T-helper 1 cell (primary cell): Measurements from ENCODE around the gene CDH4.
"Not testable (repeated sequence)": the region's sequence is repeated elsewhere in the genome, so short reads cannot be mapped to it uniquely, and the experiment has no call there.

ENCODE experiments used
- DNase-seq, 5 donors: peaks; one replicate each; pipeline ENCODE4 v3.0.0-alpha.2; 2012 to 2020

CDH4 gene

DNA sequence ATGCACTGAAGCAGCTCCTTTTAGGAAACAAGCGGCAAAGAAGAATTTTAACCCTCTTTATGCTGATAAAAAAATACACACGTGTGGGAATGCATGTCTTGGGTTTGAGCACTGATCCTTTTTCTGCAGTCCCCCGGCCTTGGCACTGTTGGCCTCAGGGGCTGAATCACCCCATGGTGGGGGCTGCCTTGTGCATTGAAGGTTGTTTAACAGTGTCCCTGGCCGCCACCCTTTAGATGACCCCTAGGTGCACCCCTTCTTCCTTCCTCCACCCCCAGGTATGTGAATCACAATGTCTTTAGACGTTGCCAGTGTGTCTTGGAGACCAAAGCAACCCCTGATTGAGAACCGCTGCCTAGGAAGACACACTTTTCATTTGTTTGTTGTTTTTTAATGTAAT lies 190.7 kb downstream of the CDH4 start:
- DNase-seq: no peak

DNA sequence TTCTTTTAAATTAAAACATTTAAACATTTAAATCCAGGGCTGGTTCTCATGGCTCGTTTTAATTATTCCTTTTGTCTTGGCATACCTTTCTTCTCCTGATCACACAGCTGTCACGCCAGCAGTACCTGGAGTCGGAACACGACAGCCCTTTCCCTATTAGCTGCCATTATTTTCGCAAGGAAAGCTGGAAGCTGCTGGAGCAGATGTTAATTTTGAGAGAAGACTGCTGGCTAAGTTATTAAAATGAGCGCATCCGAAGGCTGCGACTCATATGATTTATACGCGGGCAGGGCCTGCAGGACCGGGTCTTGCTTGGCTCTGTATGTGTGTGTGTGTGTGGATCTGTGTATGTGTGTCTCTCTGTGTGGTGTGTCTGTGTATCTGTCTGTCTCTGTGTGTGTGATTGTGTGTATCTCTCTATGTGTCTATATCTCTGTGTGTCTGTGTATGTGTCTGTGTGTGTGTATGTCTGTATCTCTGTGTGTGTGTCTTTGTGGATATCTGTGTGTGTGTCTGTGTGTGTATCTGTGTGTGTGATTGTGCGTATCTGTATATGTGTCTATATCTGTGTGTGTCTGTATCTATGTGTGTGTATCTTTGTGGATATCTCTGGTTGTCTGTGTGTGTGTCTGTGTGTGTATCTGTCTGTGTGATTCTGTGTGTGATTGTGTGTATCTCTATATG lies 191.5 kb downstream of the CDH4 start:
- no peak for DNase-seq

- no peak for DNase-seq
Measured at GRCh38 chr20:61444637-61445036, 192.6 kb downstream of the CDH4 start.

DNA sequence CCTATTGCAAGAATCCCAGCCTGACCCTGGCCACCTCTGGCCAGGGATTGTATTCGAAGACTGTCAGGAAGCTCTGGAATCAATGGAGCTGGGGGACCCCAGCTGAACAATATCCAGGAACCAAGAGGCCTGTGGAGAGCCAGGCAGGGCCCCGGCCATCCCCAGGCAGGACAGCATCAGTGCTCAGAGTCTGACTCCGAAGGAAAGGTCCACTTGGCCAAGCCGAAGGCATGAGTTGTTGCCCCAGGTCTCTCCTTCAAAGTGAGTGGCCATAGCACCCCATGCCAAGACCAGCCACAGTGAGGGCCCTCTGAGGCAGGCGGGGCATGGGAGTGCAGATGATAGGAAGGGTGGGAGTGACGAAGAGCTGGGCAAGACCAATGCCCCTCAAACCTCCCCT lies 193.1 kb downstream of the CDH4 start:
- no peak for DNase-seq

DNA sequence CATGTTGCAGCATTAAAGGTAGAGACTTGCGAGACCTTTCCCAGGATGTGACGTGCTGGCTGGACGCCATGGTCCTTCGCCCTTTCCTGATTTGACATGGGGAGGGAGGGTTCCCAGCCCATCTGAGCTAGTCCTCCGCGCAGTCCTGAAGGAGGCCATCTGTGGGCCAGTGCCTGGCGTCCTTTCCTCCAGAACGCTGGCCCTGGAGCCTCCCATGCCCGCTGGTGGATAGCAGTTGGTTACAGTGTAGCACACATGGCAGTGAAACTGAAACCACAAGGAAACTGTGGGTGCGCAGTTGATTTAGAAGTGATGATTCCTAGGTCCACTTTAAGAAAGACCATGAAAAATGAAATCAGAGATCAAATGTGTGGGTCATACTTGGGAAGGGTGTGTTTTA lies 193.7 kb downstream of the CDH4 start:
- DNase-seq: no peak

DNA sequence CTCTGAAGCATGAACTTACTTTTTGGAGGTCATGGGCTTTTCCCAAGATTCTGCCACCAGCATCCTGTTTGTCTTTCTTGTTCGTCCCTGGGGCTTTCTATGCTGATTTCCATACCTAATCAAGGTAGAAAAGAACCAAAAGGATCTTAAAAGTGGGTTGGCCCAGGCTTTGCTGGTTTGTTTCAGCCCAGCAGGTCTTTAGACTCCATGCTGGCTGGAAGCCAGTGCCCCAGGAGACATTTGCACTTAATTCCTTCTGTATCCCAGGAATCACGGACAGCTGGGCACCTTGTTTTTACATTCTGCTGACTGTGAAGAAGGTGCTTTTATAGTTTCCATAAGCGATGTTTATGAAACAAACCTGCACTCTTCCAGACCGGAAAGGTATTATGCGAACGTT lies 195.9 kb downstream of the CDH4 start:
- DNase-seq: no peak

DNA sequence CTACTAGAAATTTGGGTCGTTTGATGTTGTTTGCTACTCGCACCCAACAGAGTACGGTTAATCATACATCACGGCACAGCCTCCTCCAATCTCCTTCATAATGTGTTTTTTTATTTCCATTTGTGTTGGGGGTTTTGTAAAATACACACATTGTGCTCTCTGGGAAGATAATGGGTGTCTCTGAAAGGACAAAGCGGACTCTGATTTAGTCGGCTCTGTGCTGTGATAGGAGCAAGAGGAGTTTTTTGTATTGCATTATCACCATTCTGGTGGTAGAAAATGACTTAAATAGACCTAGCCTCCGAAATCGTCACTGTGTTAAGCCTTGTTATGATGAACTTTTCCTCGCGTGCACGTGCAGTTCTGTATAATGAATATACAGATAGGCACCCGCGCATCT lies 196.3 kb downstream of the CDH4 start:
- DNase-seq: no peak

- no peak for DNase-seq
Measured at GRCh38 chr20:61449057-61449609, 197.1 kb downstream of the CDH4 start.

DNA sequence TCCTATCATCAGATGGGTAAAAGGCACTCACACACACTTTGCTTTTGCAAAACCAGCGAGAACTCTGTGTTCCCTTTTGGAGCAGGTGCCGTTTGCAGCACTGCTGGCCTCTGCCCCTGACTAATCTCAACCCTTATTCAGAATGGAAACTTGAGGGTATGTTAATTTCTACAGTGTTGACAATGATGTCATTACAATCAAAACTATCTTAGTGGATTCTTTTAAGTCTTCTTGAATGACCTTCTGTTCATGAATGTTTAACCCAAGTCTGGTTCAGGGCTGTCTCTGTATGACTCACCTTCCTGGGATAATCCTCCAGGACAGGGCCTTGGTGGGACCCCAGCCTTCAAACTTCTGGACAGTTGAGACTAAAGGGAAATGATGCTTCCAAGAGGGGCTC lies 197.9 kb downstream of the CDH4 start:
- no peak for DNase-seq

DNA sequence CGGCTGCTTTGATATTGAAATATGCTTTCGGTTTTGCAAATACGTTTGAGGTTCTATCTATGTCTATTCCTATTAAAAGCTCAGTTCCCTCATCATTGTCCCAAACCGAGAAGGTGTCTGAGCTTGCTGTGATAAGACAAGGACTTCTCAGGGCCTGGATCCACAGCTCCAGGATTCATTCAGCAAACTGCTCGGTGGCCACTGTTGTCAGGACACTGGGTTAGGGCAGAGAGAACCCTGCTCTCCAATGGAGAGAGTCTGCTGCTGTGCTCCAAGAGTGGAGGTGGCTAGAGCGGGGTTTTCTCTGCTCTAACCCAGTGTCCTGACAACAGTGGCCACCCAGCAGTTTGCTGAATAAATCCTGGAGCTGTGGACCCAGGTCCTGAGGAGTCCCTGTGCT lies 198.5 kb downstream of the CDH4 start:
- no peak for DNase-seq

DNA sequence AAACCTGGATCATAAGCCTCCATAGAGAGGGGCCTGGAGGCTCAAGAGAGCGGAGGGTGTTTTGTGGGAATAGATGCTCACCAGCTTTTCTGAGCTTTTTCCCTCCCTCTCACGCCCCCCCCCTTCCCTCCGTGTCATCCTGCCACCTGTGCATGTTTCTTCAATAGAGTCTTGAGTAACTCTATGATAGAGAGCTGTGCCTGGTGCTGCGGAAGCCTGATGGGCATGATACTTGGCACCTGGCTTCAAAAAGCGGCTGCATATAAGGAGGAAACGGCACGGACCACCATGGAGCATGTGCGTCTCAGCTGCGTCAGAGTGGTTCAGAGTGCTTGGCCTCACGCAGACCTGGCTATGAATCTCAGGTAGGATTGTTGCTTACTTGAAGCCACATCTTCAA lies 198.9 kb downstream of the CDH4 start:
- no peak for DNase-seq

- DNase-seq: no peak
Measured at GRCh38 chr20:61451953-61452352, 199.9 kb downstream of the CDH4 start.

DNA sequence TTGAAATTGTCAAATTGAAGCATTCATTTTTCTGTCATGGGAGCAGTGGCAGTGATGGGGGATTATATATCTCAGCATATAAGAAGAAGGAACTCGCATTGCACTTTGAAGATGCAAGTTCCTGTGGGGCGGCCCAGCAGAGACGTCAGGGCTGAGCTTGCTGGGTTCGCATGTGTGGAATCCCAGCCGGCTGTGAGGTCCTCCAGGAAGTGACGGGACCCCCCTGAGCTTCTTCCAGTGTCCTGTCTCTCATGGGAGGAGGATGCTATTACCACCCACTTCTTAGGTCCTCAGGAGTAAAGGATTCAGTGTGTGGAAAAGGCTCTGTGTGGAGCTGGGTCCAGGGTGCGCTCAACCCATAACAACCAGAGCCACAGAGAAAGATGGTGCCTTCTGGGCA lies 201.2 kb downstream of the CDH4 start:
- DNase-seq: no peak

DNA sequence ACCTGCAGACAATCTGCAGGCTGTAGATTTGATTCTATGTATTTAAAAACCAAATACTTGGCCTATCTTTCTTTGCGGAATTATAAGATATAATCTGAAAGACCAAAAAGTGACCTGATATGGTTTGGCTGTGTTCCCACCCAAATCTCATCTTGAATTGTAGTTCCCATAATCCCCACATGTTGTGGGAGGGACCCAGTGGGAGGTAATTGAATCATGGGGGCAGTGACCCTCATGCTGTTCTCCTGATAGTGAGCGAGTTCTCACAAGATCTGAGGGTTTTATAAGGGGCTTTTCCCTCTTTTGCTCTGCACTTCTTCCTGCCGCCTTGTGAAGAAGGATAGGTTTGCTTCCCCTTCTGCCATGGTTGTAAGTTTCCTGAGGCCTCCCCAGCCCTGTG lies 201.6 kb downstream of the CDH4 start:
- not testable (repeated sequence) for DNase-seq

- no peak for DNase-seq
Measured at GRCh38 chr20:61454053-61454452, 202.0 kb downstream of the CDH4 start.

DNA sequence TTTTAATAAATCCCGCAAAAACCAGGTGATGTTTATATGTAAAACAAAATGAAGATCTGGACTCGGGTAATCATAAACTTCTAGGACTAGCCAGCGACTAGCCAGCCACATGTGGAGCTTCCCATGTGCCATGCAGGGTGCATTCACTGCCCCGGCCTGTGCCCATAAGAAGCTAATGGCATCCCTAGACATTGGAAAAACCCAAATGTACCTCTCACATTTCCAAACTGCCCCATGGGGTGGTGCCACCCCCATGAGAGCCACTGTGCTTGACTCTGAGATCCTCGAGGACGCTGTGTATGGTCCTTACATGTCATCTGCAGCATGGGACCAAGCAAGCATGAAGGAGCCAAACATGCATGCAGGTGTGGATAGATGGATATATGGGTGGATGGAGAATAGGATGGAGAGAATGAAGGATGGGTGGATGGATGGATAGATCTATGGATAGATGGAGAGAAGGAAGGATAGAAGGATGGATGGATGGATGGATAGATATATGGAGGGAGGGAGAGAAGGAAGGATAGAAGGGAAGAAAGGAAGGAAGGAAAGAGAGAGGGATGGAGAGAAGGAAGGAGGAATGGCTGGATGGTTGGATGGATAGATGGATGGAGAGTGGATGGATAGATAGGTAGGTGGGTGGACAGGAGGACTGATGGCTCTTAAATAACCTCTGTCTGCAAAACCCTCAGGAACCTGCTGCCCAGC lies 203.6 kb downstream of the CDH4 start:
- DNase-seq: no peak

- DNase-seq: no peak
Measured at GRCh38 chr20:61457725-61458124, 205.7 kb downstream of the CDH4 start.

DNA sequence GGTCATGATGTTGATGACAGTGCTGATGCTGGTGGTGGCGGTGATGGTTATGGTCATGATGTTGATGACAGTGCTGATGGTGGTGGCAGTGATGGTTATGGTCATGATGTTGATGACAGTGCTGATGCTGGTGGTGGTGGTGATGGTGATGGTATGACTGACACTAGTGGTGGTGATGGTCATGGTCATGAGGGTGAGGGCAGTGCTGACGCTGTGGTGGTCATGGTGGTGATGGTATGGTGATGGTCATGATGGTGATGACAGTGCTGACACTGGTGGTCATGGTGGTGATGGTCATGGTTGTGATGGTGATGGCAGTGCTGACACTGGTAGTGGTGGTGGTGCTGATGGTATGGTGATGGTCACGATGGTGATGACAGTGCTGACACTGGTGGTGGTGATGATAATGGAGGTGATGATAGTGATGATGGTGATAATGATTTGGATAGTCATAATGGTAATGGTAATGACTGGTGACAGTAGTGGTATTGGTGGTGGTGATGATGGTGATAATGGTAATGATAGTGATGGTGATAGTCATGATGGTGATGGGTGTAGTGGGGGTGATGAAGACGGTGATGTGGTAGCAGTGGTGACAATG lies 206.2 kb downstream of the CDH4 start:
- no peak for DNase-seq

DNA sequence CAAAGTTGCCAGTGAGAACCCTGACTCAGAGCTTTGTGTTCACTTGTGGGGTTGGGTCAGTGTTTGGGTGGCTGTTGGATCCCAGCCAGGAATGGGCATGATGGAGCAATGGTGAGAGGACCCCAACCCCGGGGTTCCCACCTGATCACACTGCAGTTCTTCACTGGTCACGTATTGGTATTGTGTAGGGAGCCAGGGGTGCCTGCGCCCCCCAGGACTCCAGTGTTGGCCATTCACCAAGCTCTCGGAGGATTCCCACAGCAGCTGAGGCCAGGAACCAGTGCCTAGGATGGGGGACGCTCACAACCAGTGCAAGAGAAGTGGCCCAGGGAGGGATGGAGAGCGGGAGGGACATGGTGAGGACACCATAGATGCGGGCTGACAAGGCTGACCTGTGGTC lies 207.2 kb downstream of the CDH4 start:
- no peak for DNase-seq

GRCh38 chr20:61459705-61460104 lies 207.6 kb downstream of the CDH4 start:
- no peak for DNase-seq

- DNase-seq: no peak
Measured at GRCh38 chr20:61460261-61461052, 208.4 kb downstream of the CDH4 start.

GRCh38 chr20:61461461-61461860 lies 209.4 kb downstream of the CDH4 start:
- no peak for DNase-seq
